Stimulated activated naive CD8-positive, alpha-beta T cell treated with anti-CD3 and anti-CD28 coated beads, Interleukin-15, Interleukin-2, amounts not matched to agents 100 ng/mL and 50 ng/mL, for 24 hours (primary cell): ENCODE results near the gene WASHC2A.
"Not testable (repeated sequence)": the region's sequence is repeated elsewhere in the genome, so short reads cannot be mapped to it uniquely, and the experiment has no call there.

Experiments used
- H3K27ac Mint-ChIP-seq: one replicate; pipeline ENCODE4 v1.8.0; 2021; ENCODE audit warnings: mild to moderate bottlenecking, mixed read lengths
- H3K27me3 Mint-ChIP-seq: one replicate; pipeline ENCODE4 v1.8.0; 2021; ENCODE audit warnings: mixed read lengths
- H3K36me3 Mint-ChIP-seq: one replicate; pipeline ENCODE4 v1.8.0; 2021; ENCODE audit warnings: low read depth, mixed read lengths
- H3K4me1 Mint-ChIP-seq: one replicate; pipeline ENCODE4 v1.8.0; 2021; ENCODE audit warnings: low read depth, mixed read lengths
- H3K4me3 Mint-ChIP-seq: one replicate; pipeline ENCODE4 v1.8.0; 2021; ENCODE audit warnings: mild to moderate bottlenecking, mixed read lengths
- H3K9me3 Mint-ChIP-seq: one replicate; pipeline ENCODE4 v1.8.0; 2021; ENCODE audit warnings: mixed read lengths

The WASHC2A gene

GRCh38 chr10:50165038-50165437 lies 97.3 kb downstream of the WASHC2A start:
- H3K27me3 Mint-ChIP-seq, H3K36me3 Mint-ChIP-seq, H3K4me1 Mint-ChIP-seq, H3K9me3 Mint-ChIP-seq, H3K4me3 Mint-ChIP-seq, H3K27ac Mint-ChIP-seq: not testable (repeated sequence)

GRCh38 chr10:50167833-50168232 lies 100.1 kb downstream of the WASHC2A start:
- H3K27ac Mint-ChIP-seq, H3K36me3 Mint-ChIP-seq, H3K4me1 Mint-ChIP-seq, H3K9me3 Mint-ChIP-seq, H3K4me3 Mint-ChIP-seq: not testable (repeated sequence)
- peaks cover 14% of the 10 kb centered on the region for H3K27me3 Mint-ChIP-seq

GRCh38 chr10:50169506-50169905 lies 101.8 kb downstream of the WASHC2A start:
- H3K9me3 Mint-ChIP-seq, H3K36me3 Mint-ChIP-seq, H3K4me1 Mint-ChIP-seq, H3K4me3 Mint-ChIP-seq, H3K27ac Mint-ChIP-seq: not testable (repeated sequence)
- H3K27me3 Mint-ChIP-seq, result peaks cover 14% of the 10 kb centered on the region

GRCh38 chr10:50174788-50175525 lies 107.2 kb downstream of the WASHC2A start:
- H3K4me1 Mint-ChIP-seq, H3K27ac Mint-ChIP-seq, H3K4me3 Mint-ChIP-seq, H3K36me3 Mint-ChIP-seq: not testable (repeated sequence)
- H3K27me3 Mint-ChIP-seq, result peaks cover 20% of the 10 kb centered on the region
- peaks cover 10% of the 10 kb centered on the region for H3K9me3 Mint-ChIP-seq
